ENCODE measurements around the gene PC.

GRCh38 chr11:66877588-66878385, 80.4 kb downstream of the PC start:
- TF ChIP-seq POLR2A (IDR thresholded peaks at IDR 0.05; ENCODE audit: low read depth, low read length): no peak
- TF ChIP-seq POLR2AphosphoS5 (IDR thresholded peaks at IDR 0.05; ENCODE audit: low read depth, low read length): no peak
- TF ChIP-seq TAF1 (IDR thresholded peaks at IDR 0.05; ENCODE audit: low read depth, low read length): no peak
- no peak for TF ChIP-seq SPI1 (IDR thresholded peaks at IDR 0.05; ENCODE audit: low read depth, low read length)
- no peak for TF ChIP-seq PAX5 (IDR thresholded peaks at IDR 0.05; ENCODE audit: insufficient read depth, low read length, severe bottlenecking)
- TF ChIP-seq POU2F2 (IDR thresholded peaks at IDR 0.05; ENCODE audit: low read depth, low read length): no peak

Data from GM12891 (cell line).